PC-9 (cell line): ENCODE data around the gene RABL6. TPM values are rescaled to one million over a fixed set of nuclear protein-coding genes. Genes with fewer than 3 reads are reported as not detected.
"Not testable (repeated sequence)": the region's sequence is repeated elsewhere in the genome, so short reads cannot be mapped to it uniquely, and the experiment has no call there.

Experiments used
- BruUV-seq: library from RNA; stranded (reverse); fragments of 400-500 nt; replicated peaks from 2 replicates; lab custom pipeline; 2021; lab: Mats Ljungman, UMichigan
- CTCF ChIA-PET: fragments of 300-600 bp; sonication (Branson Sonifier 250); formaldehyde crosslinking; loops from one replicate; lab custom pipeline; 2022; ENCODE audit warnings: antibody characterized with exemption; lab: Charles Lee
- POLR2A ChIA-PET: fragments of 300-600 bp; sonication (Branson Sonifier 250); formaldehyde crosslinking; loops from one replicate; lab custom pipeline; 2022; ENCODE audit warnings: antibody characterized with exemption; ENCODE audit not compliant: unreplicated experiment; lab: Charles Lee
- DNase-seq, 2 experiments: peaks; one replicate each; pipeline versions ENCODE4 v3.0.0 to v3.0.0-alpha.2; 2015 to 2022; ENCODE audit warnings: mixed read lengths in 1 of 2
- H2AFZ ChIP-seq: fragments of 200-600 bp; sonication (generic); 2 replicates; pipeline ENCODE4 v1.8.1; 2017; ENCODE audit warnings: antibody characterized with exemption
- H3F3A ChIP-seq: fragments of 200-600 bp; sonication (generic); 2 replicates; pipeline ENCODE4 v1.8.1; 2017; ENCODE audit warnings: antibody characterized with exemption, mild to moderate bottlenecking, low read depth; ENCODE audit not compliant: insufficient read depth
- H3K27ac ChIP-seq: fragments of 200-600 bp; sonication (generic); 2 replicates; pipeline ENCODE4 v1.6.1; 2016; ENCODE audit warnings: mixed run types
- H3K27me3 ChIP-seq: fragments of 200-600 bp; sonication (generic); 2 replicates; pipeline ENCODE4 v1.6.1; 2016; ENCODE audit warnings: low read depth, mixed run types; ENCODE audit not compliant: insufficient read depth
- H3K36me3 ChIP-seq: fragments of 200-600 bp; sonication (generic); 2 replicates; pipeline ENCODE4 v1.6.1; 2016; ENCODE audit warnings: low read depth, mixed run types
- H3K4me1 ChIP-seq: fragments of 200-600 bp; sonication (generic); replicated peaks from 2 replicates; pipeline ENCODE4 v1.6.1; 2016; ENCODE audit warnings: mixed run types; ENCODE audit not compliant: insufficient read depth
- H3K4me2 ChIP-seq: fragments of 200-600 bp; sonication (generic); 2 replicates; pipeline ENCODE4 v1.6.1; 2017; ENCODE audit warnings: mixed run types
- H3K4me3 ChIP-seq: fragments of 200-600 bp; sonication (generic); 2 replicates; pipeline ENCODE4 v1.6.1; 2016; ENCODE audit warnings: mixed run types
- H3K79me2 ChIP-seq: fragments of 200-600 bp; sonication (generic); 2 replicates; pipeline ENCODE4 v1.6.1; 2017; ENCODE audit warnings: low read depth, mixed run types
- H3K9me2 ChIP-seq: fragments of 200-600 bp; sonication (generic); 2 replicates; pipeline ENCODE4 v1.8.1; 2017; ENCODE audit warnings: mild to moderate bottlenecking; ENCODE audit not compliant: insufficient read depth
- H3K9me3 ChIP-seq: fragments of 200-600 bp; sonication (generic); 2 replicates; pipeline ENCODE4 v1.8.1; 2016; ENCODE audit warnings: low read depth; ENCODE audit not compliant: insufficient read depth
- H4K20me1 ChIP-seq: fragments of 200-600 bp; sonication (generic); 2 replicates; pipeline ENCODE4 v1.8.1; 2017; ENCODE audit not compliant: insufficient read depth
- CTCF ChIP-seq: fragments of 200-600 bp; sonication (generic); conservative IDR thresholded peaks from 2 replicates; pipeline ENCODE4 v1.6.1; 2017; ENCODE audit warnings: mixed run types, antibody characterized with exemption, mild to moderate bottlenecking, moderate library complexity
- EZH2 ChIP-seq: fragments of 200-600 bp; sonication (generic); IDR thresholded peaks from 2 replicates; pipeline ENCODE4 v1.8.0; 2017; ENCODE audit warnings: antibody characterized with exemption, low read depth
- intact Hi-C: fragments of 100-400 bp; cut with micrococcal nuclease; formaldehyde crosslinking; loops from one replicate; pipeline ENCODE4 v1.10.0; 2022; ENCODE audit not compliant: unreplicated experiment
- total RNA-seq: library from RNA; stranded (reverse); gene quantifications from 2 replicates; pipeline ENCODE4 v1.2.3, GENCODE V29; 2021

RABL6 gene
- total RNA-seq, 1 experiment from 2014 or later = 116 TPM

DNA sequence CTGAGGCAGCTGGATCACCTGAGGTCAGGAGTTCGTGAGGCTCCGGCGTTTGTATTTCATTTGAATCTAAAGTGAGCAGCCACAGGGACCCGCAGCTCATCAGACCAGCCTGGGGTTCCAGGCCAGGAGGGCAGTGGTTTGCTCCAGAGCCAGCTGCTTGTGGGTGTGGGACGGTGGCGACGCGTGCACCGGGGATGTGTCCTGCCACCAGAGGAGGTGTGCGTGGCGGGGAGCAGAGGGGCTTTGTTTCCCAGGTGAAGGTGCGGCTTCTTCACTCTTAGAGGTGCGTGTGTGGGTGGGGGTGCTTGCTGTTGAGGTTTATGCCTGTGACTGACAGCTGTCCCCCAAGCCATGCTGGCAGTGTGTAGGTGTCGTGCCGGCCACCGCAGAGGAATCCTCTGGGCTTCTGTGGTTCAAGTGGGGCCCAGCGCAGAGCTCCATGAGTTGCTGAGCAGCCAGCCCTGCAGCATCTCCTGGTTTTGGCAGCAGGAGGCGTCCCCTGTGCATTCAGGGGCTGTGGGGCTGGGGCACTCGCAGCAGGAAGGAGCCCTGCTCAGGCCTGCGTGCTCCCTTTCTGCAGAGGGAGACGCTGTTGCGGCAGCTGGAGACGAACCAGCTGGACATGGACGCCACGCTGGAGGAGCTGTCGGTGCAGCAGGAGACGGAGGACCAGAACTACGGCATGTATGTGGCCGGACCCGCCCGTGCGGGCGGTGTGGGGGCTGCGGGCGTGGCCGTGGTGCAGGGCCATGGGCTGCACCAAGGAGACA lies 27.6 kb downstream of the RABL6 start:
- TF ChIP-seq EZH2 (no peak), CTCF (no peak)
- H2AFZ ChIP-seq = no peak overlapping the region
- no peaks in the 10 kb centered on the region for H3K36me3 ChIP-seq

GRCh38 chr9:136835932-136836904 lies 28.5 kb downstream of the RABL6 start:
- POLR2A ChIA-PET = no interaction called here
- H3K27me3 ChIP-seq = no peaks in the 10 kb centered on the region
- no peak overlapping the region for H2AFZ ChIP-seq
- H3K27ac ChIP-seq = no peak overlapping the region
- H3K36me3 ChIP-seq = no peaks in the 10 kb centered on the region
- TF ChIP-seq CTCF = no peak
- no peak for TF ChIP-seq EZH2
- peaks cover 16% of the 10 kb centered on the region; the same call in 1 of the 2 replicates for H4K20me1 ChIP-seq
- intact Hi-C loops = no loop called here
- peak in 1 of 2 experiments; percentile 29 for DNase-seq
- peaks cover 36% of the 10 kb centered on the region for H3F3A ChIP-seq
- CTCF ChIA-PET = no interaction called here
- H3K4me3 ChIP-seq = no peak overlapping the region
- H3K4me1 ChIP-seq = no peaks in the 10 kb centered on the region
- no peaks in the 10 kb centered on the region for H3K79me2 ChIP-seq
- H3K9me2 ChIP-seq = no peaks in the 10 kb centered on the region
- H3K4me2 ChIP-seq = no peak overlapping the region
- no peaks in the 10 kb centered on the region for H3K9me3 ChIP-seq
- no TSS peak for BruUV-seq

More for the DNA sequence above, 27.6 kb downstream of the RABL6 start:
- H3K79me2 ChIP-seq = no peaks in the 10 kb centered on the region
- intact Hi-C loops = no loop called here
- H3K27ac ChIP-seq = no peak overlapping the region
- peaks cover 27% of the 10 kb centered on the region; the same call in 1 of the 2 replicates for H3F3A ChIP-seq
- BruUV-seq = no TSS peak
- H3K4me2 ChIP-seq = no peak overlapping the region
- H3K27me3 ChIP-seq = no peaks in the 10 kb centered on the region
- ChIA-PET CTCF (no interaction called here), POLR2A (interaction anchor here (0.6 kb wide), 2 partner anchors 194 to 212 kb away, joined by 8 to 14 read pairs; no protein-coding TSS in a partner anchor)
- no peaks in the 10 kb centered on the region for H3K9me2 ChIP-seq
- H3K4me1 ChIP-seq = no peaks in the 10 kb centered on the region
- peaks cover 8% of the 10 kb centered on the region; the same call in 1 of the 2 replicates for H4K20me1 ChIP-seq
- H3K4me3 ChIP-seq = no peak overlapping the region
- no peaks in the 10 kb centered on the region for H3K9me3 ChIP-seq
- peak in 1 of 2 experiments; percentile 18 for DNase-seq

- Histone ChIP-seq H2AFZ (no peak overlapping the region), H3K4me1 (0 out of 2 replicates have a peak, but pooled peaks cover 2% of the 10 kb centered on the region), H3K9me3 (no peaks in the 10 kb centered on the region), H3K36me3 (no peaks in the 10 kb centered on the region), H3K79me2 (no peaks in the 10 kb centered on the region), H3K27me3 (no peaks in the 10 kb centered on the region), H3K4me2 (no peak overlapping the region), H4K20me1 (peaks cover 16% of the 10 kb centered on the region; the same call in 1 of the 2 replicates), H3K27ac (no peak overlapping the region), H3K9me2 (no peaks in the 10 kb centered on the region), H3K4me3 (no peak overlapping the region), H3F3A (peaks cover 36% of the 10 kb centered on the region)
- no TSS peak for BruUV-seq
- ChIA-PET CTCF (no interaction called here), POLR2A (interaction anchor here (0.5 to 0.6 kb wide), 2 partner anchors 11 to 479 kb away, joined by 3 read pairs; no protein-coding TSS in a partner anchor)
- TF ChIP-seq CTCF (no peak), EZH2 (no peak)
- intact Hi-C loops = no loop called here
- no peak for DNase-seq
Measured at GRCh38 chr9:136837146-136837855, 29.6 kb downstream of the RABL6 start.

DNA sequence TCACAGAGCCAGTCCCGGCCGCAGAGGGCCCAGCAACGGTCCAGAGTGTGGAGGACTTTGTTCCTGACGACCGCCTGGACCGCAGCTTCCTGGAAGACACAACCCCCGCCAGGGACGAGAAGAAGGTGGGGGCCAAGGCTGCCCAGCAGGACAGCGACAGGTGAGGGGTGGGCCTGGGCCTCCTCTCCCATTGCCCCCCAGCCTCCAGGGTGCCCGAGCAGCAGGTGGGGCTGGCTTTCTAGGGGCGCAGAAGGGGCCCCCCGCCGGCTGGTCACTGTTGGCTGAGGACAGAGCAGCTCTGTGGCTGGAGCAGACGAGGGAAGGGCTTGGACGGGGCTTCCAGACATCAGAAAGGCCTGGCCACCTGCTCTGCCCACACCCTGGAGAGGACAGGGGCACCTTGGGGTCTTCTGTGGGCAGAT lies 30.1 kb downstream of the RABL6 start:
- DNase-seq, H3K27ac ChIP-seq, H3K9me2 ChIP-seq, H3K9me3 ChIP-seq, H3K4me3 ChIP-seq, H3K79me2 ChIP-seq, H3K4me1 ChIP-seq, H3K27me3 ChIP-seq, CTCF ChIA-PET, BruUV-seq, intact Hi-C loops, H3K4me2 ChIP-seq, H3K36me3 ChIP-seq, H2AFZ ChIP-seq: not testable (repeated sequence)
- POLR2A ChIA-PET = interaction anchor here (0.5 to 0.8 kb wide), 4 partner anchors 11 to 36 kb away, joined by 3 to 8 read pairs (median 4); partner anchors contain the start of gene RABL6
- Histone ChIP-seq H4K20me1 (peaks cover 16% of the 10 kb centered on the region; the same call in 1 of the 2 replicates), H3F3A (peaks cover 36% of the 10 kb centered on the region)
